Measurements from ENCODE around the gene SLC24A4.

SLC24A4 gene

GRCh38 chr14:92484132-92484823 lies 161.3 kb downstream of the SLC24A4 start:
- no peak for DNase-seq

- no peak for DNase-seq
Observed at GRCh38 chr14:92486881-92487280, 163.9 kb downstream of the SLC24A4 start.

- no peak for DNase-seq
Observed at GRCh38 chr14:92487513-92488133, 164.7 kb downstream of the SLC24A4 start.

- DNase-seq: no peak
Observed at GRCh38 chr14:92489394-92490238, 166.7 kb downstream of the SLC24A4 start.

- no peak for DNase-seq
Observed at GRCh38 chr14:92490239-92490959, 167.4 kb downstream of the SLC24A4 start.

- no peak for DNase-seq
Observed at GRCh38 chr14:92491782-92492181, 168.8 kb downstream of the SLC24A4 start.

- DNase-seq: no peak
Observed at GRCh38 chr14:92492258-92492657, 169.3 kb downstream of the SLC24A4 start.

GRCh38 chr14:92493024-92493423 lies 170.1 kb downstream of the SLC24A4 start:
- DNase-seq: no peak

- no peak for DNase-seq
Observed at GRCh38 chr14:92493492-92493891, 170.5 kb downstream of the SLC24A4 start.

- no peak for DNase-seq
Observed at GRCh38 chr14:92494512-92494911, 171.5 kb downstream of the SLC24A4 start.

- DNase-seq: no peak
Observed at GRCh38 chr14:92495027-92495426, 172.1 kb downstream of the SLC24A4 start.

GRCh38 chr14:92496191-92496857 lies 173.4 kb downstream of the SLC24A4 start:
- no peak for DNase-seq

GRCh38 chr14:92497391-92497790 lies 174.4 kb downstream of the SLC24A4 start:
- DNase-seq: no peak

- DNase-seq: no peak
Observed at GRCh38 chr14:92499234-92499633, 176.3 kb downstream of the SLC24A4 start.

GRCh38 chr14:92500491-92500941 lies 177.6 kb downstream of the SLC24A4 start:
- no peak for DNase-seq

GRCh38 chr14:92501891-92502351 lies 179.0 kb downstream of the SLC24A4 start:
- no peak for DNase-seq

- DNase-seq: no peak
Observed at GRCh38 chr14:92502541-92503286, 179.7 kb downstream of the SLC24A4 start.

GRCh38 chr14:92503756-92504491 lies 181.0 kb downstream of the SLC24A4 start:
- DNase-seq: peak; percentile 65

GRCh38 chr14:92505826-92506225 lies 182.9 kb downstream of the SLC24A4 start:
- DNase-seq: no peak

- DNase-seq: no peak
Observed at GRCh38 chr14:92506231-92506630, 183.3 kb downstream of the SLC24A4 start.

All from kidney glomerular epithelial cell (primary cell).